NCI-H1436 treated with DMSO at 0.1 percent for 48 hours (cell line): Measurements from ENCODE around the gene HPS4.
"Not testable (repeated sequence)": the region's sequence is repeated elsewhere in the genome, so short reads cannot be mapped to it uniquely, and the experiment has no call there.

ENCODE experiments used
- DNase-seq: peaks from one replicate; lab custom pipeline; 2025; lab: John Stamatoyannopoulos, UW

Gene HPS4

DNA sequence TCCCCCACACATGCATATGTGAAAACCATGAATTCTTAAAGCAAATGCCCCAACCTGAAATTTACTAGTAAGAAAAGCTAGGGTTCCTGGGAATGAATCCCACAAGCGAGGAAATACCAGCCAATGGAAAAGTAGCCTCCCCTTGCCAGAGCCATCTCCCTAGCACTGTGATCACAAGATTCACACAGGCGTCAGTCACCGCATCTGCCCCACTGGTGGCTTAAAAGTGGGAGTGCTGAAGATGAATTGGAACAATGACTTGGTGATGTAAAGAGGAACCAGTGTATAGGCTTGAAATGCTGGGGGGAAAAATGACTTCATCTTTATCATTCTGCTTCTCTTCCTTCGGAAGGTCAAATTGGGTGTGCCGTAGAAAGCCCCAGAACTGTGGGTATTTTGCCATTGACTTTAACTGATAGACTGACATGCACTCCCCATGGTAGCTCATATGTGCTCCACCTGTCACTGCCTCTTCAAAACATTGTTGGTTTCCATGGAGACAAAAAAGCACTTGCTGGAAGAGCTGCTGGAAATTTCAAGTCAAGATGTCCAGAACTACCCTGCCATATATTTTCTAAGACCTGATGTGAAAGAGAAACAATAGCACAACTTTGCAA lies 73.8 kb downstream of the HPS4 start:
- DNase-seq: no peak

DNA sequence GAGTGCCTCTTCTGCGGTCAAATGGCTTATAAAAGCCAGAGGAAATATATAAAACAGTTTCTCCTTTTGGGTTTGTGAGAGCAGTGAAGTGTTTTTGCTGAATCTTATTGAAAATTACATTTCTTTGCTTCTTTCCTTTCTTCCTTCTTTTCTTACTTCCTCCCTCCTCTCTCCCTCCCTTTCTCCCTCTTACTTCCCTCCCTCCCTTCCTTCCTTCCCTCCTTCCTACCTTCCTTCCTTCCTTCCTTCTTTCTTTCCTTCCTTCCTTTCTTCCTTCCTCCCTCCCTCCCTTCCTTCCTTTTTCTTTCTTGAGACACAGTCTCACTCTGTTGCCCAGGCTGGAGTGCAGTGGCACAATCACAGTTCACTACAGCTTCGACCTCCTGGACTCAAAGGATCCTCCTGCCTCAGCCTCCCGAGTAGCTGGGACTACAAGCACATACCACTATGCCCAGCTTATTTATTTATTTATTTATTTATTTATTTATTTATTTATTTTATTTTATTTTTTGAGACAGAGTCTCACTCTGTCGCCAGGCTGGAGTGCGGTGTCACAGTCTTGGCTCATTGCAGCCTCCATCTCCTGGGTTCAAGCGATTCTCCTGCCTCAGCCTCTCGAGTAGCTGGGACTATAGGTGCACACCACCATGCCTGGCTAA lies 74.9 kb downstream of the HPS4 start:
- DNase-seq: not testable (repeated sequence)

DNA sequence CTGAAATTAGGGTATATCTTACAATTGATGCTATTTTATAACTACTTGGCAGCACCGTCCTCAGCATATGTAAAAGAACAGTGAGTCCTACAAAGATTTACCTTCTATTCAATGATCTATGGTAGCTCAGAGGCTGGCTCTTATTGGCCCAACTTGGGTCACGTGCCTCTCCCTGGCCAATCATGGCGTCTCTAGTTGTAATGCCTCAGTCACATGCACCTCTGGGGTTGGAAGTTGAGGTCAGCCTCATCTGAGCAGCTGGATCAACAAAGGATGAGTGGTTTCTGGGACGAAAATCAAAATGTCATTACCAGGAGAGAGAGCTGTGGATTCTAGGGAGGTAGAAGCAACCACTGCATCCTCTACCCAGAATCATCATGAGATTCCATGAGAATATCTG lies 77.5 kb downstream of the HPS4 start:
- no peak for DNase-seq

DNA sequence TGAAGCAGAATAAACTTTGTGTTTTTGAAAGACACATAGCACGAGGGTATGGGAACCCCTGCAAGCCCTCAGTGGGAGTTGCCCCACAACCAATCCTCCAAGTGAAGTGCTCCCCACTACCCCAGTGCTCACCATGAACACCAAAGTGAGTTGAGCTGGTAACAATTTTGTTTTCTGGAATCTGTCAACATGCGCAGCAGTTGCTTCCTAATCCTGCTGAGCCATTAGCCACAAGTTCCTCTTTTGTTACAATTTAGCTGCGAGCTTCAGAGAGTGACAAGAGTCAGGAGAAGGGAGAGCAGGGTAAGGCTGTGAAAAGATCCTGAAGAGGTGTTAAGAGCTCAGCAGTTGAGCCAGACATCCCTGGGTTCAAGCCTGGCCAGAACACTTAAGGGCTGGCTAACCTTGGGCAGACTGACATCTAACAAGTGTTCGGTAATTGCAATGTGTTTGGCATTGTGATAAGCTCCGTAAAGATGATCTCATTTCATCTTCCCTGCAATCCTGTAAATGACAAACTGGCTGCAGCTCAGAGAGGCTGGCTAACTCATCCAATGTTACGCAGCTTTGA lies 78.6 kb downstream of the HPS4 start:
- no peak for DNase-seq

DNA sequence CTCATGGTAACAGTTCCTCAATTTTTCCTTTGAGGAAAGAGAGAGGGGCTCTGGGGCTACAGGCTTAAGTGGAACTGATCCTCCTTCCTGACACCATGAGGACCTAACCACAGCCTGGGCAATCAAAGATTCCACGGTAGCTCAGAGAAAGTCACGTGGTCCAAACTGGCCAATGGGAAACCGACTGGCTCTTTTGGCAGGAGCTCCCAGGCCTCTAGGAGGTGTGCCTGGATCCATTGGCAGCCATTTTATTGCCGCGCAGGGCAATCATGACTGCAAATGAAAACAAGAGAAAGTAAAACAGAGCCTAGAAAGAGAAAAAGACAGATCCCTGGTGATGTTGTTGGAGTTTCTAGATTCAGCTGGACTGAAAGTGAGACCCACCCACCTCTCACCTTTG lies 81.9 kb downstream of the HPS4 start:
- DNase-seq: no peak
